Cortex of kidney (tissue), 1 donor: Measurements from ENCODE around the gene SLC35F1.

Experiments
- DNase-seq: peaks from one replicate; lab custom pipeline; 2025; lab: John Stamatoyannopoulos, UW

The SLC35F1 gene

GRCh38 chr6:118280210-118280609 lies 373.1 kb downstream of the SLC35F1 start:
- DNase-seq = no peak

DNA sequence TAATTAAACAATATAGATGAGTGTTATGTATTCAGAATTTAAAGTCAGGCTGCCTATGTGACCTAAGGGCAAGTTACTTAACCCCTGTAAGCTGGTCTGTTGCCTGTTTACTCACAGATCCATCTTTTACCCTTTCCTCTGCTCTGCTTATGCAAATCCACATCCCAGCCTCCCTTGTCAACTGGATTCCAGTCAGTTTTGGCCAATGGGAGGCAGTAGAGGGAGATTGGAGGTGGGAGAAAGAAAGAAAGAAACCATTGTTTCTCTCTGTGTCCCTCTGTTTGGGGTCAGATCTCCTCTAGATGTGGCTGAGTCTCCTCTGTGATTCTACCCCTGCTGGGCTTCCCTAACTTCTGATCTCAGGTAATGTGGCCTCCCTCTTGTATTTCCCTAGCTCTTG lies 374.2 kb downstream of the SLC35F1 start:
- DNase-seq = no peak

GRCh38 chr6:118283766-118284165 lies 376.7 kb downstream of the SLC35F1 start:
- DNase-seq = no peak

DNA sequence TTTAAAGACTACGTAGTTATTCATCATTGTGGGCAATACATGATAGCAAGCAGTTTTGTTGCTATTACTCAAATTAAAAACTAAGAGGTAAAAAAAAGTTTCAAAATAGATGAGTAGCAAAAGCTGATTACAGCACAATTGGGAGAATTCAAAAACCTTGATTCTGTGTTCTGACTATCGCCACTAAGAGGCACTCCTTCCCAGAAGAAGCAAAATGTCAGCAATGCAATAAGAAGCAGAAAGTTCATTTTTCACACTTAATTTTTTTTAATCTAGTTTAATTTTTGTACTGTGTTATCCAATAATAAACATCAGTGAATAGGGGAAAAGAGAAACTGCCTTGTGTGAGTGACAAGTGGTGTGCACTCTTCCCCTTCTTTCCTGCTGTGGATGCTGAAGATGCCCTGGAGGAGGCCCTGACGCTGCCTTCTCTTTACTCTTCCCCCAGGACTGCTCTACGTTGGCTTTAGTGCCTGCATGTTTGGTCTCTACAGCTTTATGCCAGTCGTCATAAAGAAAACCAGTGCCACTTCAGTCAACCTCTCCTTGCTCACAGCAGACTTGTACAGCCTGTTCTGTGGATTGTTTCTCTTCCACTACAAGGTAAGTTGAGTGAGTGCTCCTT lies 377.8 kb downstream of the SLC35F1 start:
- DNase-seq = no peak

DNA sequence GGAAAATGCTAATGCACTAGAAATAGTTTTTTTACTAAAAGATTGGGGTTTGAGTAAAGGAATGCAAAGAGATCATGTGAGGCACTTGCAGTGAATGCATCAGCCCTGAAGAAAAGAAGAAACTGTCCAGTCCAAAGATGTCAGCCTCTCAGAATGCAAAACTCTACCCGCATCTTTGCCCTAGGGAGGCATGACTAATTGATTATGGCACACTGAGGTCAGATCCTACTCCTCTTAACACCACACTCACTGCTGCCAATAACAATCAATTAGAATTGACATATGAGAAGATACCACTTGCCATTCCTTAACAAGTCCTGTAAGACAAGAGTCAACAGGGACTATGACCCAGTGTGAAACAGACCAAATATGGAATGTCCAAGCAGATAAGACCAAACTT lies 378.7 kb downstream of the SLC35F1 start:
- DNase-seq = no peak

DNA sequence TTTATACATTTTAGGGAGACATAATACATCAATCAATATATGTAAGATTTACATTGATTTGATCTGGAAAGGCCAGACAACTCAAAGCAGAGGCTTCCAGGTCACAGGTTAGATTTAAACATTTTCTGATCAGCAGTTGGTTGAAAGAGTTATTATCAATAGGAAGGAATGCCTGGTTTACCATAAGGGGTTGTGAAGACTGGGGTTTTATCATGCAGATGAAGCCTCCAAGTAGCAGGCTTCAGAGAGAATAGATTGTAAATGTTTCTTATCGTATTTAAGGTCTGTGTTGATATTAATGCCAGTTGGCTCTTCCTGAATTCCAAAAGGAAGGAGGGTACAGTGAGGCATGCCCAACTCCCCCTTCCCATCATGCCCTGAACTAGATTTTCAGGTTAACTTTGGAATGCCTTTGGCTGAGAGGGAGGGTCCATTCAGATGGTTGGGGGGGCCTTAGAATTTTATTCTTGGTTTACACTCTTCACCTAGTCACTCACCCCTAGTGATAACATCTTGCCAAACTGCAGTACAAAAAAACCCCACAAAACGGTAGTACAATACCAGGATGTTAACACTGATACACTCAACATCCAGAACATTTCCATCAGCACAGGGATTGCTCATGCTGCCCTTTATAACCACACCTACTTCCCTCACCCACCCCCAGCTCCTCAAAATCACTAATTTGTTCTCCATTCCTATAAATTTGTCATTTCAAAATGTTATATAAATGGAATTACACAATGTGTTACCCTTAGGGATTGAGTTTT lies 381.5 kb downstream of the SLC35F1 start:
- DNase-seq = no peak

- no peak for DNase-seq
Measured at GRCh38 chr6:118292558-118292957, 385.5 kb downstream of the SLC35F1 start.

GRCh38 chr6:118294906-118295305 lies 387.8 kb downstream of the SLC35F1 start:
- no peak for DNase-seq

DNA sequence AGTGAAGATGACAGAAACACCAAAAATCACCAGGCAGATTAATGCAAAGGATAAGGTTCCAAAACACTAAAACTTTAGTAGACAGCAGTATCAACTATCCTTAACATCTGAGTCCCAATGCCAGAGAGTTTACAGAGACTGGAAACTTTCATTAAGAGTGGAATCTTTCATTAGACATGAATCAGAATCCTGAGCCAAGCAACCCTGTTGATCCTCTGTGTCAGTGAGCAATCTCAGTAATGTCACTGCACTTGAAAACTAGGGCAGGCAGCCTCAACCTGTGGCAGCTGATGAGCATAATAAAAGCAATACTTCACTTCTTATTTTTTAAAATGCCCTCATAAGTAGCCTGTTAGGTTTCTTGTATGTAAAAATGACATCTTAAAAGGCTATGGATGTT lies 388.3 kb downstream of the SLC35F1 start:
- no peak for DNase-seq

- no peak for DNase-seq
Measured at GRCh38 chr6:118296129-118296901, 389.3 kb downstream of the SLC35F1 start.

DNA sequence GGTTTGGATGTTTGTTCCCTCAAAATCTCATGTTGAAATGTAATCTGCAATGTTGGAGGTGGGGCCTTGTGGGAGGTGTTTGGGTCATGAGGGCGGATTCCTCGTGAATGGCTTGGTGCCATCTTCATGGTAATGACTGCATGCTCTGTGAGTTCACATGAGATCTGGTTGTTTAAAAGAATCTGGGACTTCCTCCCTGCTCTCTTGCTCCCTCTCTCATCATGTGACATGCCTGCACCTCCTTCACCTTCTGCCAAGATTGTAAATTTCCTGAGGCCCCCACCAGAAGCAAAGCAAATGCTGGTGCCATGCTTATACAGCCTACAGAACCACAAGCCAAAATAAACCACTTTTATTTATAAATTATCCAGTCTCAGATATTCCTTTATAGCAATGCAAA lies 390.8 kb downstream of the SLC35F1 start:
- no peak for DNase-seq

DNA sequence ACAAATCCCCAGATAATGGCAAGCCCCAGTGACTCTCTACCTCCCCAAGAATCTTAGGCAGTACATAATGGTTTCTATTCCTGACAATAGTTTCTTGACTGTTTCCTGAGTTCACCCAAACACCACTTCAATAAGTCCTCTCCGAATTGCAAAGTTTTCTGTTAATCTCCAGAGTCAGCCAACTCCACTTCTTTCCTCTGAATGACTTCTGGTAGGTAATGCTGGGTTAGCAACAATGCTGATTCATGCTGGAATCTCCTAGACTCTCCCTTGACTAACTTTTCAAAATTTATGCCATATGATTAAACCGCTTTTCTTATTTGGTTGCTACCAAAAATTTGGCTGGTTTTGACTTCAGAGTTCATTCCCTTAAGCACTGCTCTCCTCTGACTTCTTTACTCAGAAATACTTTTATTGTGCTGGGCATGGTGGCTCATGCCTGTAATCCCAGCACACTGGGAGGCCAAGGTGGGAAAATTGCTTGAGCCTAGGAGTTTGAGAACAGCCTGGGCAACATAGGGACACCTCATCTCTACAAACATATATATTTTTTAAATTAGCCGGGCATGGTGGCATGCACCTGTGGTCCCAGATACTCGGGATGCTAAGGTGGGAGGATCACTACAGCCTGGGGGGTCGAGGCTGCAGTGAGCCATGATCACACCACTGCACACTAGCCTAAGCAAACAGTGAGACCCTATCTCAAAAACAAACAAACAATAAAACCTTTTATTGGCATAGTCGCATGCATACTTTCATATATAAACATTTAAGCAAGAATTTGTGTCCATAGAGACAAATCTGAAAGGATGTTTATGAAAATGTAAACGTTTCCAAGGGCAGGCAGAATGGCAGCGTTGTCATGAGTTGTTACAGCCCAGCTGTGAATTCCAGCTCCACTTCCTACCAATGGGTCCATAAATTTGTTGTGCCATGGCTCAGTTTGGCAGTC lies 391.7 kb downstream of the SLC35F1 start:
- no peak for DNase-seq

- DNase-seq = no peak
Measured at GRCh38 chr6:118299457-118299856, 392.4 kb downstream of the SLC35F1 start.

- DNase-seq = no peak
Measured at GRCh38 chr6:118304321-118304720, 397.3 kb downstream of the SLC35F1 start.

DNA sequence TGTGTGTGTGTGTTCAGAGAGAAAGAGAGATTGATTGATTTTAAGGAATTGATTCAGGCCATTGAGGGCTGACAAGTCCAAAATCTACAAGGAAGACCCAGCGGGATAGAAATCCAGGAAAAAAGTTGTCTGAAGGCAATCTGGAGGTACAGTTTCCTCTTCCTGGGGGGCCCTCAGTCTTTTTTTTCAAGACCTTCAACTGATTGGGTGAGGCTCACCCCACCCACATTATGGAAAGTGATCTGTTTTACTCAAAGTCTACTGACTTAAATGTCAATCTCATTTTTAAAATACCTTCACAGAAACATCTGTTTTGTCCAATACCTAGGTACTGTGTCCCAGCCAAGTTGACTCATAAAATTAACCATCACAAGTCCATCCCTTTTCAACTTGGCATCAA lies 398.0 kb downstream of the SLC35F1 start:
- DNase-seq = no peak

DNA sequence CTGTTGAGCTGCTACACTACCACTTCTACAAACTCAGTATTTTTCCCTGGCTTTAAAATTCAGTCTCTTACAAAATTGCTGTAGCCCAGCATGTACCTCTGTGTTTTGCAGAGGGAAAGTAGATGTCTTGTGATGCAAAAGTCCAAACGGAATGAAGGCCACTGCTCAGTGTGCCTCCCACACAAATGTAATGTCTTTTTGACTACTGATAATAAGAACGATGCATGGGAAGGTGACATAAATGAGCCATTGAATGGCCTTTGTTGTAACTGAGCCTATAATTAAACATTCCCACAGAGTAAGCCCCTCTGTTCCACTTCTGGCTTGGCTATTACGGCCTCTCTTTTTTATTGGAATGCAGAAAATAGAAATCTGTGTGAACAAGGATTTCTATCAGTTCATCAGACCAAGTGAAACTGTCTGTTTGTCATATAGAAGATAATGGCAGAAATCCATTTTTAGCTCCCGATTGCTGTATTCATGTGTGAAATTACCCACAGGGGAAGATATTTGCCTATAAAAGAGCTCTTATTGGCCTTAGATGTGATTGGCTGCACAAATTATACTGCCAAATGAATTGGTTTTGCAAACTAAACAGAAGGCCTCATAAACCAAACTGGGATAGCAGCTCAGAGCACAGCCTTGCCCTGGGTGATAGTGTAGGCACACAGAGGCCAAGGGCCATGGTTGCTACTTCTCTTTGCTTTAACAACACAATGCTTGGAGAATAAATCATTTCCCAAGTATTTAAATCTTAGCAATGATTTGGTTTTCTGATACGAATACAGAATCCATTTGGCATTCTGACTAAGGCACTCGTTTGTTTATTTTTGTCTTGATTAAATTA lies 399.6 kb downstream of the SLC35F1 start:
- DNase-seq = no peak

- DNase-seq = no peak
Measured at GRCh38 chr6:118307581-118307980, 400.5 kb downstream of the SLC35F1 start.

- DNase-seq = no peak
Measured at GRCh38 chr6:118309337-118310093, 402.5 kb downstream of the SLC35F1 start.

GRCh38 chr6:118313208-118313607 lies 406.1 kb downstream of the SLC35F1 start:
- DNase-seq = no peak

GRCh38 chr6:118313762-118314161 lies 406.7 kb downstream of the SLC35F1 start:
- DNase-seq = no peak
